GM18508 (cell line): ENCODE data around the gene NGFR.
"Not testable (repeated sequence)": the region's sequence is repeated elsewhere in the genome, so short reads cannot be mapped to it uniquely, and the experiment has no call there.

ENCODE experiments used
- ATAC-seq: cut with Tn5 transposase; IDR thresholded peaks from one replicate; pipeline ENCODE4 v1.9.1; 2021; ENCODE audit warnings: moderate number of reproducible peaks; ENCODE audit not compliant: insufficient read depth, unreplicated experiment

NGFR gene

DNA sequence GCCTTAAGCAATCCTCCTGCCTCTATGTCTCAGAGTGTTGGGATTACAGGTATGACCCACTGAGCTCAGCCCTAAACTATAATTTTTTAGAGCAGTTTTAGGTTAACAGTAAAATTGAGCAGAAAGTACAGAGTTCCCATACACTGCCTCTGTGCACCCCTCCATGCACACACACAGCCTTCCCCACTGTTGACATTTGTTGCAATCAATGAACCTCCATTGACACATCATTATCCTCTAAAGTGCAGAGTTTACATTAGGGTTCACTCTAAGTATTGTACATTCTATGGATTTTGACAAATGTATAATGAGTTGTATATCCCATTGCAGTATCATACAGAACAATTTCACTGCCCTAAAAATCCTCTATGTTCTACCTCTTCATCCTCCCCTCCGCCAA, 35.0 kb downstream of the NGFR start:
- ATAC-seq, result no peak

DNA sequence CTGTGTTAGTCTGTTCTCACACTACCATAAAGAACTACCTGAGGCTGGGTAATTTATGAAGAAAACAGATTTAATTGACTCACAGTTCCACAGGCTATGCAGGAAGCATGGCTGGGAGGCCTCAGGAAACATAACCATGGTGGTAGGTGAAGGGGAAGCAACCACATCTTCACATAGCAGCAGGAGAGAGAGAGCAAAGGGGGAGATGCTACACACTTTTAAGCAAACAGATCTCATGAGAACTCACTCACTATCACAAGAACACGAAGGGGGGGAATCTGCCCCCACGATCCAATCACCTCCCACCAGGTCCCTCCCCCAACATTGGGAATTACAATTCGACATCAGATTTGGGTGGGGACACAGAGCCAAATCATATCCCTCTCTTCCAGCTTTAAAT, 48.8 kb downstream of the NGFR start:
- ATAC-seq, result no peak

DNA sequence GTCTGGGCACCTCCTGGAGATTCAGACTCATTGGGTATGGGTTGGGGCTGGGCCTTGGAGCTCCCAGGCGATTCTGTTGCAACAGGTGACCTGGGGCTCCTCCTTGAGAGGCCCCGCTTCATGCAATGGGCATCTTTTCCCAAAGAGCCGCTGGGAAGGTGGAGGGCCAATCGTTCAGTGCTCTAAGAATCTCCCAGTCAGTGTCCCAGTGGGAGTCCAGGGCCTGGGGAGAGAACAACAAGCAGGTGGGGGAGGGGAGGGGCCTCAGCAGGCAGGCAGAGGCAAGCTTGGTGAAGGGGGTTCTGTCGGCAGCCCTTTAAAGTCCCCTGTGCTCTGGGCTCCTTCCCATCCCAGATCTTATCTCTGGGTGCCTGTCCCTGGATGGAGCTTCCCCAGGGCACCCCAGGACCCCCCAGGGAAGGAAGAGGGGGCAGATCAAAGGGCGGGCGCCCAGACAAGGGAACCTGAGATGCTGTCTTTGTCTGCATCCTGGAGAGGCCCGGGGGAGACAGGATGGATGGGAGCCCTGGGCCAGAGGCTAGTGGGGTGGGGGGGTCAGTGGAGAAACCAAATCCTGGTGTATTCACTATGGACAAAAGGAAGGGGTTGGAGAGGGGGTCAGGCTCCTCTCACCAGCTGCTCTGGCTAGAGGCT, 50.0 kb downstream of the NGFR start:
- no peak for ATAC-seq

DNA sequence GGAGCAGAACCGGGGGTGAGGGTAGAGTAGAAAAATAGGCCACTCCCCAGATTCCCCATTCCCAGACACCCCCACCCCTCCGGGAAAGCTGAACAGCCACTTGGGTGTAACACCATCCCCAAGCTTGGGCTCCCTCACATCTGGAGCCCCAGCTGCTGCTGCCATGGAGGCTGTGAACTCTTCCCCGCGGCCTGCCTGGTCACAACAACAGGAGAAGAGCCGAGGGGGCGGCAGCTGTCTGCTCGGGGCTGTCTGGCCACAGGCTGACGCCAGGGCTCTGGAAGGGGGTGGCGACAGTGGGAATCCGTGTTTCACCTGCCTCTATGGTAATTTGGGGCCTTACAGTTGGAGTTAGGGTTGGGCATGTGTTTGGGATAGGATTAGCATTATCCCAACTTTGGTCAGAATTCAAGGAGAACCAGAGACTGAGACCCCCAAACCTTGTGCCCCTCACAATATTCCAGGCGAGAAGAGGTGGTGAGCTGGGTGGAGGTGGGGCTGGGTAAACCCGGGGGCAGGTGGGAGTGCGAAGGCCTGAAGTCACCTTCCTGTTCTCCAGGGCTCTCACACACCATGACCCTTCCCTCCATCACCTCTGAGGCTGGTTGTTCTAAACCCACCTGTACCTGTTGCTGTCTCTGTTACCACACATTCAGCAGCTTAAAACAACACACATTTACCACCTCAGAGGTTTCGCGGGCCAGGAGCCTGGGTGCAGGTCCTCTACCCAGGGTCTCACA, 50.9 kb downstream of the NGFR start:
- no peak for ATAC-seq

DNA sequence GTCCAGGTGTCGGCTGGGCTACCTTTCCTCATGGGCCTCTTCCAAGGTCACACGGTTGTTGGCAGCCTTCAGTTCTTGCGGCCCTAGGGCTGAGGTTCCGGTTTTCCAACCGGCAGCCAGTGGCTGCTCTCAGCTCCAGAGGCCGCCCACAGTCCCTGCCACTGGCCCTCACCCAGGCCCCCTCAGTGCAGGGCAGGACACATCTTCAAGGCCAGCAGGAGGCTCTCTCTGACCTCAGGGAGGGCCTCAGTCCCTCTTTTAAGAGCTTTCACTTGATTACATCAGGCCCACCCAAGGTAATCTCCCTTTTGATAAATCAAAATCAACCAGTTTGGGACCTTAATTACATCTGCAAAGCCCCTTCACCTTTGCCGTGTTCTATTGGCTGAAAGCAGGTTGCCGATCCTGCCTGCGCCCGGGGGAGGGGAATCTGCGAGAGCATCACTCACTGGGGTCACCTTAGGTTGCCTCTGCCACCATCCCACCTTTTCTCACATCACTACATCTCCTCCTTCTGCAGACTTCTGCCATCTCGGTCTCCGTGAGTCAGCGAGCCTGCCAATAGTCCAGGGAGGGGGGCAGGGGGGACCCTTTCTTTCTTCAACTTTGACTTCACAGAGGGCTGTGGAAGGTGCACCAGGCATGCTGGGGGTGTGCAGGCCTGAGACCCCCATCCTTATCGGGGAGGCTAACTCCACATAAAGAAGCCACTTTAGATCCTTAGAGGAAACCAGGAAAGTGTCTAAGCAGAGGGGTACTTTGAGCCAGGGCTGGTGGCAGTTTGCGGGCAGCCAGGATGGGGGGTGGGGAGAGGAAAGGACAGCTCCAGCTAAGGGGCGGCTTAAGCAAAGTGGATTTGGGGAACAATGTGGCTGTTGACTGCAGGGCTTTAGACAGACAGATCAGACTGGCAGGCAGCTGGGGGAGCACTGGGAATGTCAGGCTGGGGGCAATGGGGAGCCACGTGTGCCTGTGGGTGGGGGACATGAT, 51.7 kb downstream of the NGFR start:
- no peak for ATAC-seq

DNA sequence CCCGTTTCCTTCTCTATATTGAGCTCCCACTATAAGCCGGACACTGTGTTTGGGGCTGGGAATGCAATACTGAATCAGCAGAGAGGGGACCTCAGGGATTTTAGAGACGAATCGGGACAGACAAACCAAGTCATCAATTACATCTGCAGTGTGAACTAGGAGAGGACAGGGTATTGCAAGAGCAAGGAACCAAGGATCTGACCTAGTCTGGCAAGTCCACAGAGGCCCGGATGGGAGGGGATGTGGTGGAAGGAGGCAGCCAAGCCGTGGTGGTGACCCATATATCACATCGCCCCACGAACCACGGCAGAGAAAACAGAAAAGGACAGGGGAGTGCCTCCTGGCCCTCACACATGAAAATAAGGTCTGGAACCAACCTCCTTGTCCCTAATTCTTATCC, 52.5 kb downstream of the NGFR start:
- ATAC-seq, result no peak

DNA sequence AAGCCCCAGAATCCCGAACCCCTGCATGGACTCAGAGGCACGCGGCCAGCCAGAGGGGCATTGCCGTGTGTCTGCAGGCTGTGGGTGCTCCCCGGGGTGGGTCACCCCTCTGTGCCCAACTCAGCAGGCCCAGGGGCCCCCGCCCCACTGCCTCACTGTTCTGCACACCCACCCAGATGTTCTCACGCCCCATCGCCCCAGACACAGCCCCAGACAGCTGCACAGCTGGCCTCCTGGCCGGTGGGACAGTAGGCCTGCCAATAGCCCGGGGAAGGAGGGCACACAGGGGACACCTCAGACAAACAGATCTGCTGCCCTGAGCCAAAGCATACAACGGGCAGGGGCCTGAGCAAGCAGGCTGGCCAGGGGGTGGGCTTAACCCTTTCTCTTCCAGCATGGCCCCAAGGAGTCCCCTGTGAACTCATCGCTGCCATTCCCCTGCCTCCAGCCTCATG, 53.0 kb downstream of the NGFR start:
- ATAC-seq, result no peak

DNA sequence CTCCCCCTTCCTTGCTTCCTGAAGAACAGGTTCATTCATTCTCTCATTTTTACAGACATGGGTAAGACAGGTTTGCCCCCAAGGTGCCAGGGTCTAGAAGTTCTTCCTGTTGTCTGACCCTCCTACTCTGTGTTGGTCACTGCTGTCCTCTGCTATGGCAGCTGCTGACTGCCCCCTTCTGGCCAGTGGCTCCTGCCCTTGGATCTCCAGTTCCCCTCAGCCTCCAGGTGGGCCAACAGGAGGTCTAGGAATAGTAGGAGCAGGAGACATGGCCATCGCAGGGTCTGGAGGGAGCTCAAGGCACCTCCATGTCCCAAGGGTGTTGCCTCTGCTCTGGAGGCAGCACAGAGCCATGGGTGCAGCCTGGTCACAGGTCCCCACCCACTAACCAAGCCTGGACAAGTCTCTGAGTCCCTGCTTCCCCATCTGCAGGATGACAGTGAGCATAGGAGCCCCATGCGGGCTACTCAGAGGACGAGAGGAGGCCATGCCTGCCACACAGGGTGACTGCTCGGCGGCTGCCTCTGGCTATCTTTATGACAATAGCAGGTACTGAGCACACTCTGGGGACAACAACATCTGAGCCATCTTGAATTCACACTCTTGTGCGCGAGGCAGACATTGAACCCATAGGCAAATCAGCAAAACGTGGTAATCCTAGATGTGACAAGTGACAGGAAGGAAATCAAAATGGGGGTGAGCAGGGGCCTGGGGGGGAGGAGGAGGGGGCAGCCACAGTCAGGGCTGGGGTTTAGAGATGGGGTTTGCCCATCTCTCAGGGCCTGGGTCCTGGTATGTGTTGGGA, 53.6 kb downstream of the NGFR start:
- no peak for ATAC-seq

DNA sequence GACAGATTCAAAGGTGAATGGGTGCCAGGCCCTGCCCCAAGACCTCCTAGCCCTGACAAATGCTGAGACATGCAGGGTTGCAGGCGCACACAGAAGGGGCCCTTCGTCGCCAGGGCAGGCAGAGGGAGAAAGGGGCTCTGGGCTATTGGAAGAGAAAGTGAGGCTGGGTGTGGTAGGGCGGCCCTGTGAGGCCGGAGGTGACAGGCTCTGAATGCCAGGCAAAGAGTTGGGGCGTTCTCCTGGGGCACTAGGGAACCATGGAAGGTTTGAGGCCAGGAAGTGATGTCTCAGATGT, 54.2 kb downstream of the NGFR start:
- no peak for ATAC-seq

DNA sequence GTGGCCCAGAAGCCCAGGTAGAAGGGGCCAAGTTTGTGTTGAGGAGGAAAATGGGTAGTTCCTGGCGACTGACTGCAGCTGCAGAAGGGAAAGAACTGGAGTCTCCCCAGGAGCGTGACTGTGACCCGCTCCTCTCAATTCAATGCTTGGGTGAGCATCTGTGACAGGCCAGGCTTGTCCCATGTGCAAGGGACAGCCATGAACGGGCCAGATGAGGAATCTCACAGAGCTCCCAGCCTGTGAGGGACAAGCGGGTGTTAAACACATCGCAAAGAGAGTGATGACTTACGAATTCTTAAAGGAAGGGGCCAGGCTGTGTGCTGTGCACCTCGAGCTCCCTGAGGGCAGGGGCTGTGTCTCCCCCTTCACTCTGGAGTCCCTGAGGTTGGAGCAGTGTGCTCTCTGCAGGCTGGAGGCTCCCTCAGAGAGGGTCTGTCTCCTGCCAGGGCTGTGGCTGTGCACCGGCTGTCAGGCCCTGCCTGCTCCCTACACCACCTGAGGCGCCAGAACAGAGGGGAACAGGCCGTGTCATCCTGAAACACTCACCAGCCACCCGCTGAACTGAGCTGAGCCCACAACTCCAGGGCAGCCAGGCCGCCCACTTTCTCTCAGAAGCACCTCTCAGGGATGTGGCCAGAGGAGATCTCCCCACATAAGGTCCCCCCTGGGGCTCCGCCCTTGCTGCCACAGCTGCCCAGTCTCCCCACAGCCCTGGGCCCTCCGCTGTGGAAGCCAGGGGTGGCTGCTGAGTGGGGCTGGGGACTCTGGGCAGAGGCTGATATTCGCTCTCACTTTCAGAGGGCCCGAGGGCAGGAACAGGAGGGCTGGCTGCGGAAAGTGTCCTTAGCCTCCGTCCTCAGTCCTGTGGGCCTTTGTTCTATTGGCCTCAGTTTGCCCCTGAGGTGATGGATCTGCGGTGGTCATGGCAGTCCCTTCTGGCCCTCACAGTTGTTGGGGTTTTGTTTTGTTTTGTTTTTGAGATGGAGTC, 54.9 kb downstream of the NGFR start:
- no peak for ATAC-seq

DNA sequence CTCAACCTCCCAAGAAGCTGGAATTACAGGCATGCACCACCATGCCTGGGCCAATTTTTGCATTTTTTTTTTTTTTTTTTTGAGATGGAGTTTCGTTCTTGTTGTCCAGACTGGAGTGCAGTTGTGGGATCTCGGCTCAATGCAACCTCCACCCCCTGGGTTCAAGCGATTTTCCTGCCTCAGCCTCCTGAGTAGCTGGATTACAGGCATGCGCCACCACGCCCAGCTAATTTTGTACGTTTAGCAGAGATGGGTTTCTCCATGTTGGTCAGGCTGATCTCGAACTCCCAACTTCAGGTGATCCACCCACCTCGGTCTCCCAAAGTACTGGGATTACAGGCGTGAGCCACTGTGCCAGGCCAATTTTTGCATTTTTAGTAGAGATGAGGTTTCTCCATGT, 55.7 kb downstream of the NGFR start:
- not testable (repeated sequence) for ATAC-seq

DNA sequence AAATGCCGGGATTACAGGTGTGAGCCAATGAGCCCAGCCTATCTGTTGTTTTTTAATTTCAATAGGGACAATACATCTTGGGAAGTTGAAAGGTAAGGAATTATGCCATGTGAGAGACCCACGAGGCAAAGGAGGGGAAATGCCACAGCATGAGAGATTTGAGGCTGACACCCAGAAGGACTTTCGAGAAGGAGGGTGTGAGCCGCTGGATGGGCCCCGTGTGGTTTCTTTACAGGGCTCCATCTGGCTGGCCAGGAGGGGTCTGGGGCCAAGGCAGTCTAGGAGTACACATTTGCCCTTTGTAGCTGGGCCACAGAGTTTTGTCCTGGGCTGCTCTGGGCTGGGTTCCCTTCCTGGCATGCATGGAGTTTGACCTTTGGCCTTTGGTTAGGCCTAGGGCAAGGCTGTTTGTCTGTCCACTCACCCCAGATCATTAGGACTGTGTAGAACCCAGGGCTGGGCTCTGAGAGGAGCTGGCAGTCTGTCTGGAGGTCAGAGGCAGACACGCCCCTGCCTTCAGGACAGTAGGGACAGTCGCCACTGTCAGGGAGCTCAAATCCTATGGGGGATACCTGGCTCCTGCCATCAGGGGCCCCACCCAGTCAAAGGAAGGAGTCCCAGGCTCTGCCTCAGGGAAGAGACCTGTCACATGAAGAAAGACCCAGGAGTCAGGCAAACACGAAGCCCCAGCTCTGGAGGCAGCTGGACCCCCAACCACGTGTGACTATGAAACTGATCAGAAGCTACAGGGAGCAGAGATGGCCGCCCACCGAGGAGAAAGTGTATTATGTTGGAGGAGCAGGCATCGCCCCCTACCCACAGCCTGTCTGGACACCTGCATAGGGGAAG, 56.4 kb downstream of the NGFR start:
- no peak for ATAC-seq

DNA sequence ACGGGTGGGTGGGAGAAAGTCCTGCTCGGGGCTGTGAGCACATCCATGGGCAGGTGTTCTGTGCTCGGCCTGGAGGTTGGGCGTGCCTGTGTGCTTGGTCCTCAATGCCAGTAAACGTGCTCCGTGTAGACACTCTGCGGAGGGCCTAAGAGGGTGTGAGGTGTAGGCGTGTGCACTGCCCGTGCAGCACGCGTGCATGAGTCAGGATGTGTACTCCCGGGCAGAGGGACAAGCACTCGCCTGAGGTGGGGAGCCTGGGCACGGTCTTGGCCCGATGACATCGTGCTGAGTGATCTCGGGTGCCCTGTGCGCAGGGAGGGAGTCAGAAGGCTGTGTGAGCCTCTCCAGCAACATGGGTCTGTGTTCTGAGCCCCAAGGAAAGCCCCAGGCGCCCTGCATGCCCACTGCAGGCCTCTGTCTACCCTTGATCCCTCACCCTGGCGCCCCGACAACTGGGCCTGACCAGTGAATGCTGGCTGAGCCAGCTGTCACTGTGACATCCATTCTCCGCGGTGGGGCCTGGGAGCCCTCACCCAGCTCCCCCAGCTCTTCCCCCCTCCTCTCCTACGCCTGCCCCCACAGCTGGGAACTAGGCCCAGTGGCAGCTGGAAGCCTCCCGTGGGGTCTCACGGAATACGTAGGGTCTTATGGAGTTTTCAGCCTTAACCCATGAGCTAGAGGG, 57.1 kb downstream of the NGFR start:
- ATAC-seq, result no peak

DNA sequence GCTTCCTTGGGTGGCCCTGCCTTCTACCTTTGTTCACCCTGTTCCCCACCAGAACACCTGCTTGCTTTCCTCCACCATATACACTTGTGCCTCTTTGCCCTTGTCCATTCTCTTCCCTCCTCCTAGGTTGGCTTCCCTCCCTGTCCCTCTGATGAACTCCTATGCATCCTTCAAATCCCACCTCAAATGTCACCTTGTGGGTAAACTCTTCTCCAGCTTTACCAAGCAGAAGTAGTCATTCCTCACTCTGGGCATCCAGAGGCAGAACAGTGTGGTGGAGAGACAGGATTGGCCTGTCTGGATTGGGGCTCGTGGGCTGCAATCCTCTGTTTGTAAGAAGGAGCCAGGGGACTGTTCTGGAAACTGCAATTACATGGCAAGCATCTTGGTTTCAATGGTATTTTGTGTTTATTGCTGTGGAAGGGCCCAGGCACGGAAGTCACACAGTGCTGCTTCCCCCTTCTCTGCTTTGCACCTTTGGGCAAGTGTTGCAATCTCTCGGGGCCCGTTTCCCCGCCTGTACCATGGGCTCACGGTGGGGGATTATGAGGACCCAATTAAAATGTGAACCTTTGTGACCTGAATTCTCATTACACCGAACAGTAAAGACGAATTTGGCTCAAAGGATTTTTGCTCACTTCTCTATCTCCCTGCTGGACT, 58.7 kb downstream of the NGFR start:
- ATAC-seq, result no peak

DNA sequence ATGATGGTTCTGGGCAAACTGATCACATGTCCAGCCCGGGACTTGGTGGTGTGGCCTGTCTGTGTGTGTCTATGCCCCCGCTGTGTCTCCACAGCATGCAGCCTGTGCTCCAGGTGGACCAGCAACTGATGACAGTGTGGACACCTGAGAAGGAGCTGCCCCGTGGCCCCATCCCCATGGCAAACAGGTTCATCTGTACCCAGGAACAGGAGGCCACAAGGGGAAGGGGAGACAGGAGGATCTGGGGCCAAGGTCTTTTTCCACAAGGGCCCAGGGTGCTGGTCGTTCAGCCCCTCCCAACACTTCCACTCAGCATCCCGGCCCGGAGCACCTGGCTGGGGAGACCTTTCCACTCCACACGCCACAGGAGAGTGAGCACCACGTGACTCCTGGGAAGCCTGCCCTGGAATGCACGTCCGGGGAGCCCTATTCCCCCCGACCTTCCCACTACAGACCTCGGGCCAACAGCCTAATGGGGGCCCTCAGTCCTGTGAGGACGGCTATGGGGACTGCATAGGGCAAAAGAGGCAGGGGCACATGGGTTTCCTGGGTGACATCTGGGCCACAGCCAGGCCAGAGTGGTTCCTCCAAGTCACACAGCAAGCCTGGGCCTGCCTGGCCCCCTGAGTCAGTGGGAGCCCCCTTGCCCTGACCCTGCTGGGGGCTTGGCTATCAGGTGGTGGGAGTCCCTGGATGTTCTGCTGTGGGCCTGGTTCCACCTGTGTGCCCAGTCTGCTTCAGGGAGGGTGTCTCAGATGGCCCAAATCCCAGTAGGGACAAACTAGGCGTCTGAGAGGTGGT, 59.8 kb downstream of the NGFR start:
- ATAC-seq, result no peak

DNA sequence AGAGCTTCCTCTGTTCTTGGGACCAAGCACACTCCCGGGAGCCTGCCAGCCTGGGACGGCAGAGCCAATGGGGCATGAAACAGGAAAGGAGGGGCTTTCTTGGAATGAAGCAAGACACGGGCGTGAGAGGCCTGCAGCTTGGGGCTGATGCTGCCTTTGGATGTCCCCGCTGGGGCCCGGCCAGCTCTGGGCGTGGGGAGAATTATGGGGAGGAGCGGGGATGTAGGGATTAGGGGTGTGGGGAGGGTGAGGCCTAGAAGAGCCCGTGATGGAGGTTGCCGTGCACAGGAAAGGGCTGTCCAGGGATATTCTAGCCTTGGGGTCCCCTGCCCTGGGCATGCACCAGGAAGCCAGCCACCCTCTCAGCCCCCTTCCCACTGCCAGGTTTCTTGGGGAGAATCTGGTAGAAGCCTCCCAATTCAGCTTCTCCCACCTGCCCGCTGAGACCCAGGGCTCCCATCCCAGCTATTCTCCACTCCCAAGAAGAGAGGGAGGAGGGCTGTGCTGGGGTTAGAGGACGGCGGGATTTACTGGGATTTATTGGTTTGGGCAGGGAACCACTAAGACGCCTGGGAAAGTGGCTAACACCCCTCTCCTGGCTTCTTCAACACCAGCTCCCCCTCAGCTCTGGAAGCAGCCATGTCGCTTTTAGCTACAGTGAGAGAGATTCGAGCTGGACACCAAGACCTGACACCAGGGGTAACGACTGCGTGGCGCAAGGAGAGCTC, 60.6 kb downstream of the NGFR start:
- ATAC-seq, result no peak
